RWPE2 (cell line): ENCODE measurements around the gene CDC42SE1.
A peak's percentile ranks its signal among the peaks of the same experiment; 100 is the strongest.

ENCODE experiments used
- ATAC-seq: fragments of 200-7000 bp; cut with Tn5 transposase; 3 replicates; pipeline ENCODE4 v1.9.1; 2021; ENCODE audit warnings: low read depth
- DNase-seq: peaks from one replicate; pipeline ENCODE4 v3.0.0-alpha.2; 2020; ENCODE audit warnings: low spot score
- H3K27ac ChIP-seq: fragments of 450-650 bp; 2 replicates; pipeline ENCODE4 v1.5.1; 2017; ENCODE audit warnings: mild to moderate bottlenecking; ENCODE audit not compliant: poor library complexity, severe bottlenecking
- H3K27me3 ChIP-seq: fragments of 250-450 bp; sonication (Bioruptor Pico); 2 replicates; pipeline ENCODE4 v1.5.1; 2021; ENCODE audit warnings: mild to moderate bottlenecking, moderate library complexity; ENCODE audit not compliant: insufficient read depth, poor library complexity, severe bottlenecking
- H3K36me3 ChIP-seq: fragments of 250-450 bp; sonication (Bioruptor Pico); 2 replicates; pipeline ENCODE4 v1.5.1; 2020; ENCODE audit warnings: low read depth, mild to moderate bottlenecking, moderate library complexity
- H3K4me1 ChIP-seq: fragments of 250-450 bp; sonication (Bioruptor Pico); 2 replicates; pipeline ENCODE4 v1.5.1; 2021; ENCODE audit warnings: mild to moderate bottlenecking, moderate library complexity; ENCODE audit not compliant: insufficient read depth, poor library complexity, severe bottlenecking
- H3K4me3 ChIP-seq: fragments of 250-450 bp; sonication (Bioruptor Pico); 2 replicates; pipeline ENCODE4 v1.5.1; 2021; ENCODE audit warnings: mild to moderate bottlenecking, moderate library complexity; ENCODE audit not compliant: severe bottlenecking
- H3K9me3 ChIP-seq: fragments of 250-450 bp; sonication (Bioruptor Pico); 2 replicates; pipeline ENCODE4 v1.5.1; 2021; ENCODE audit warnings: mild to moderate bottlenecking, moderate library complexity; ENCODE audit not compliant: severe bottlenecking
- TF ChIP-seq, protein P1 (sequence below): fragments of 450-650 bp; IDR thresholded peaks from one replicate; pipeline ENCODE4 v1.5.1; 2017; ENCODE audit warnings: mild to moderate bottlenecking, moderate library complexity; ENCODE audit not compliant: poor library complexity, severe bottlenecking

The CDC42SE1 gene

DNA sequence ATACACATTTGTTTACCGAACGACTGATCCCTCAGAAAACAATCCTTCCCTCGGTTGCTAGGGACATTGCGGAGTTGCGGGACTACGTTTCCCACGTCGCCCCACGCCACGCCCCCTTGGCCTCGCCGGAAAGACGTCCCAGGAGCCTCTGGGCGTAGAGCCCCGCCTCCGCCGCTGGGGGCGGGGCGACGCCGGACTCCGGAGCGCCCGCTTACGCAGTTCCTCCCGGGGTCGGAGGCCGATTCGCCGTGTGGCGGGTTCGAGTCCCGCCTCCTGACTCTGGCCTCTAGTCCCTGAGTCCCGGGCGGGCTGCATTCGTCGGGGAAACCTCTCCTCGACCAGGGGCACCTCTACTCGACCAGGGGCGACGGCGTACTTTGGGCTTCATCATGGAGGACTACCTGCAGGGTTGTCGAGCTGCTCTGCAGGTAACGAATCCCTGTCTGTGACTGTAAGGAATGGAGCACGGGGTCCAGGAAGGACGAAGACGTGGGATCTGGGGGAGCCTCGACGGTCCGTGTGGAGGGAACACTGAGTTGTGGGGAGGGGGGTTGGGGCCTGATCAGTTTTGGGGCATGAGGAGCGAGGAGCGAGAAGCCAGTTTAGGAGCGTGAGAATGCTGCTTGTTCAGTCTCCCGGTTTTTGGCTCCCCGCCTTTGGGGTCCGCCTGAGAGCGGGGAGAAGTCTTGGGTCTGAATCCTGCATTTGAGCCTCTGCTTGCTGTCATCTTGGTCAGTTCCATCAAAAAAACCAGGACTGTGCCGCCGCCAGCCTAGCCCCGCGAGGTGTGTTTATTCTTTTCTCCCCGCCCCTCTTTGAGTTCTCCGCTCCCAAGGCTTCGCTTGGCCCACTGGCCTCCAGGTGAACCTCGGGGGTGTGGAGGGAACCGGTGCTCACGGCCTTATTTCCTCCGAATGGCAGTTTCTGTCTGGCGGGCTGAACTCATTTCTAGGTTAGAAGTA is 50.9 kb downstream of the CDC42SE1 start, which contains the start of gene PRUNE1:
TSS of gene PRUNE1 (plus strand) at position 206 of the 962 bp plus-strand sequence. CDS start at position 390, 184 bp downstream.
- Histone ChIP-seq H3K9me3 (no peaks in the 10 kb centered on the region), H3K27me3 (no peaks in the 10 kb centered on the region), H3K27ac (peak within 1 kb of the TSS; percentile 75), H3K36me3 (no peaks in the 10 kb centered on the region; the same call in 1 of the 2 replicates), H3K4me1 (peaks cover 18% of the 10 kb centered on the region), H3K4me3 (peak within 1 kb of the TSS; percentile 61)
- ATAC-seq = peak; percentile 68
- DNase-seq = peak; percentile 96
- TF ChIP-seq, protein P1, sequence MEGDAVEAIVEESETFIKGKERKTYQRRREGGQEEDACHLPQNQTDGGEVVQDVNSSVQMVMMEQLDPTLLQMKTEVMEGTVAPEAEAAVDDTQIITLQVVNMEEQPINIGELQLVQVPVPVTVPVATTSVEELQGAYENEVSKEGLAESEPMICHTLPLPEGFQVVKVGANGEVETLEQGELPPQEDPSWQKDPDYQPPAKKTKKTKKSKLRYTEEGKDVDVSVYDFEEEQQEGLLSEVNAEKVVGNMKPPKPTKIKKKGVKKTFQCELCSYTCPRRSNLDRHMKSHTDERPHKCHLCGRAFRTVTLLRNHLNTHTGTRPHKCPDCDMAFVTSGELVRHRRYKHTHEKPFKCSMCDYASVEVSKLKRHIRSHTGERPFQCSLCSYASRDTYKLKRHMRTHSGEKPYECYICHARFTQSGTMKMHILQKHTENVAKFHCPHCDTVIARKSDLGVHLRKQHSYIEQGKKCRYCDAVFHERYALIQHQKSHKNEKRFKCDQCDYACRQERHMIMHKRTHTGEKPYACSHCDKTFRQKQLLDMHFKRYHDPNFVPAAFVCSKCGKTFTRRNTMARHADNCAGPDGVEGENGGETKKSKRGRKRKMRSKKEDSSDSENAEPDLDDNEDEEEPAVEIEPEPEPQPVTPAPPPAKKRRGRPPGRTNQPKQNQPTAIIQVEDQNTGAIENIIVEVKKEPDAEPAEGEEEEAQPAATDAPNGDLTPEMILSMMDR = no peak

DNA sequence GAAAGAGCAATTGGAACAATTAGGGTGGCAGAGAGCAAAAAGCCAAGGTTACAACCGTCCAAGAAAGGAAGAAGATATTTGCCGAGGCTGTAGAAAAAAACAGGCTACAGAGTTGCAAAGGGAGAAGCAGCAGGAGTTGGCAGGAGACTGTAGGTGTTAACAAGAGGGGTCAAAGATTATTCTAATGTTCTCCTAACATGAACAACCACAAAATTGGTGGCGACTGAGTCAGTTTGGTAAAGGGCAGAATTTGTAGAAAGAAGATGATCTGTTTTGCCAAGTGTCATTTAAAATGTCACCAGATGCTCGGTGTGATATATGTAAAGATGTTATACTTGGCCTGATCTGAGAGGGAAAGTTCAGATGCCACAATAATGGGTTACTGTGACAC is 51.6 kb downstream of the CDC42SE1 start:
- Histone ChIP-seq H3K4me1 (peaks cover 18% of the 10 kb centered on the region), H3K36me3 (no peaks in the 10 kb centered on the region; the same call in 1 of the 2 replicates), H3K9me3 (no peaks in the 10 kb centered on the region), H3K27me3 (no peaks in the 10 kb centered on the region), H3K4me3 (peak overlapping the region; percentile 61), H3K27ac (peak overlapping the region; percentile 75)
- ATAC-seq = no peak
- no peak for DNase-seq
- TF ChIP-seq, protein P1 = no peak

GRCh38 chr1:151006327-151007052 is 52.9 kb downstream of the CDC42SE1 start, which contains the start of gene MINDY1:
Gene MINDY1 (minus strand): TSS chr1:151006902. CDS start chr1:151002617, 4,285 bp downstream.
- peak; percentile 85 for ATAC-seq
- TF ChIP-seq, protein P1 = peak; percentile 49
- H3K27ac ChIP-seq = peak within 1 kb of the TSS; percentile 75
- no peaks in the 10 kb centered on the region for H3K27me3 ChIP-seq
- peak within 1 kb of the TSS; percentile 30 for H3K4me3 ChIP-seq
- no peaks in the 10 kb centered on the region for H3K9me3 ChIP-seq
- peaks cover 18% of the 10 kb centered on the region for H3K4me1 ChIP-seq
- DNase-seq = peak; percentile 60
- no peaks in the 10 kb centered on the region; the same call in 1 of the 2 replicates for H3K36me3 ChIP-seq

GRCh38 chr1:151005729-151006319 is 53.6 kb downstream of the CDC42SE1 start:
- Histone ChIP-seq H3K4me3 (peak overlapping the region; percentile 30), H3K9me3 (no peaks in the 10 kb centered on the region), H3K27ac (peak overlapping the region; percentile 75), H3K27me3 (no peaks in the 10 kb centered on the region), H3K4me1 (peaks cover 18% of the 10 kb centered on the region), H3K36me3 (no peaks in the 10 kb centered on the region; the same call in 1 of the 2 replicates)
- TF ChIP-seq, protein P1 = no peak
- no peak for DNase-seq
- ATAC-seq = 0 out of 3 replicates have a peak, but pooled peaks have one; percentile 2
